Measurements from ENCODE around the gene PLA2G2E.

The PLA2G2E gene

DNA sequence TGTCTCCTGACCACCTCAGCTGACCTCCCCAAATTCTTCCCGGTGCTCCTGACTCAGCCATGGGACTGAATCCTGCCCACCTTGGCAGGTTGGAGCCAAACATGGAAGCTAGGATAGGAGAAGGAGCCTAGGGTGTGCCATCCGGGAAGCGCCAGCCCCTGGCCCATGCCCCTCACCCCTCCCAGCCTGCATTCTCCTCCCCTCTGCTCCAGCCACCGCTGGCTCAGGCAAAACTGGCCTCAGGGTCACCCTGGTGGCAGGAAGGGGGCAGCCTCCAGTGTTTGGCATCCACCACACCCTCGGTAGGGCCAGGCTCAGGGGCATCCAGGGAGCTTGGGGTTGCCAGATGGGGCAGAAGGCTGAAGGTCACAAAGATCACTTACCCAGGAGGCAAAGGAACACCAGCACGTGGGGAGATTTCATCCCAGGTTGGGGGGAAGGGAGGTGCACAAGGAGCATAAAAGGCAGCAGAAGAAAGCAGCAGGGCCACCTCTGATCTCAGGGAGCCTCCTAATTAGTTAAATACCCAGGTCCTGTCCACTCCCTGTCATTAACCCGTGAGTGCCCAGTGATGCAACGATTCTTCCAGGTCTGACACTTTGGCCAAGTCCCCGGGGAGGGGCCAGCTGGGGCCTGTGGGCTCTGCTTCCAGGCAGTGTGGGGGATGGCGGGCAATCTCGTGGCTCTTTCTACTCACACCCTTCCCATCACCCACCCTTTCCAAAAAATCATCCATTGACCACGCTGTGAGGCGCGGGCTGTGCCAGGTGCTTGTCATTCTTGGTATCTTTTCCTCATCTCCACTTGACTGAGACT lies at the start of gene PLA2G2E:
PLA2G2E (minus strand) TSS at position 481 of the 816 bp plus-strand sequence; CDS start at position 423, 58 bp downstream.
- in situ Hi-C loops (cut with HindIII; ENCODE audit: low pct_unique_long_range_greater_than_20kb, low sequenced_read_pairs) = no loop called here
- no peak for TF ChIP-seq JUND (IDR thresholded peaks at IDR 0.05; ENCODE audit: low read depth)
- no peak for DNase-seq (ENCODE audit: low read depth in 1 of 2, low spot score in 1 of 2)

- in situ Hi-C loops (cut with HindIII; ENCODE audit: low pct_unique_long_range_greater_than_20kb, low sequenced_read_pairs) = no loop called here
- no peak for TF ChIP-seq JUND (IDR thresholded peaks at IDR 0.05; ENCODE audit: low read depth)
- no peak for DNase-seq (ENCODE audit: low read depth in 1 of 2, low spot score in 1 of 2)
Observed at GRCh38 chr1:19971664-19972063, 48.2 kb upstream of the PLA2G2E start.

- no peak for TF ChIP-seq JUND (IDR thresholded peaks at IDR 0.05; ENCODE audit: low read depth)
- in situ Hi-C loops (cut with HindIII; ENCODE audit: low pct_unique_long_range_greater_than_20kb, low sequenced_read_pairs) = no loop called here
- DNase-seq (ENCODE audit: low read depth in 1 of 2, low spot score in 1 of 2) = no peak
Observed at GRCh38 chr1:19969898-19970660, 46.7 kb upstream of the PLA2G2E start.

- TF ChIP-seq JUND (IDR thresholded peaks at IDR 0.05; ENCODE audit: low read depth) = no peak
- no peak for DNase-seq (ENCODE audit: low read depth in 1 of 2, low spot score in 1 of 2)
- in situ Hi-C loops (cut with HindIII; ENCODE audit: low pct_unique_long_range_greater_than_20kb, low sequenced_read_pairs) = no loop called here
Observed at GRCh38 chr1:19967808-19968207, 44.4 kb upstream of the PLA2G2E start.

DNA sequence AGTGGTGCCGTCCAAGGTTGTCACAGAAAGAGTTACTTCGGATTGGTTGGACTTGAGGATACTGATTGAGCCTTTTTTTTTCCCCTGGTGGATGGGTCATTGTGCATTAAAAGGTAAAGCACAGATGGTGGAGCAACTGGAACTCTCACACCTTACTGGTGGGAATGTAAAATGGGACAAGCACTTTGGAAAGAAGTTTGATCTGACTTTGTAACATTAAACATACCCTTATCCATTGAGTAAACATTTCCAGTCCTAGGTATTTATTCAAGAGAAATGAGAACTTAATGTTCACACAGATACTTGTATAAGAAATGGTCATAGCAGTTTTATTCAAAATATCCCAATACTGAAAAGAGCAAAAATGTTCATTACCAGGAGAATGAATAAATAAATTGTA lies 41.1 kb upstream of the PLA2G2E start:
- in situ Hi-C loops (cut with HindIII; ENCODE audit: low pct_unique_long_range_greater_than_20kb, low sequenced_read_pairs) = no loop called here
- no peak for DNase-seq (ENCODE audit: low read depth in 1 of 2, low spot score in 1 of 2)
- no peak for TF ChIP-seq JUND (IDR thresholded peaks at IDR 0.05; ENCODE audit: low read depth)

DNA sequence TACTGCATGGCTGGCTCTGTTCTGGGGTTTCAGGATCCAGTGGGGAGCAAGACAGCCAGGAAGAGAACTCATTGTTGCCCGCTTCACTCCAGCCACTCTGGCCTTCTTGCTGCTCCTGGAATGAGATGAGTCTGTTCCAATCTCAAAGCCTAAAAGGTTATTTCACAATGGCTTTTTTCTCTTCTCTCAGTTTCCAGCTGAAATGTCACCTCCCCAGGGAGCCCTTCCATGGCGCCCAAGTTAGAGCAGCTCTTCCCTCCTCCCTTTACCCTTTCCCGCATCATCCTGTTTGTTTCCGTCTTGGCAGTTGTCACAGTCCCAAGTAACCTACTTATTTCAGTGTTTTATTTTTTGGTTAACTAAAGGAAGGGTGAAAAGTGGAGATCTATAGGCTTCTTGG lies 40.2 kb upstream of the PLA2G2E start:
- TF ChIP-seq JUND (IDR thresholded peaks at IDR 0.05; ENCODE audit: low read depth) = no peak
- in situ Hi-C loops (cut with HindIII; ENCODE audit: low pct_unique_long_range_greater_than_20kb, low sequenced_read_pairs) = no loop called here
- no peak for DNase-seq (ENCODE audit: low read depth in 1 of 2, low spot score in 1 of 2)

- no peak for DNase-seq (ENCODE audit: low read depth in 1 of 2, low spot score in 1 of 2)
- in situ Hi-C loops (cut with HindIII; ENCODE audit: low pct_unique_long_range_greater_than_20kb, low sequenced_read_pairs) = no loop called here
- TF ChIP-seq JUND (IDR thresholded peaks at IDR 0.05; ENCODE audit: low read depth) = no peak
Observed at GRCh38 chr1:19960591-19960990, 37.2 kb upstream of the PLA2G2E start.

GRCh38 chr1:19957779-19958178 lies 34.4 kb upstream of the PLA2G2E start:
- in situ Hi-C loops (cut with HindIII; ENCODE audit: low pct_unique_long_range_greater_than_20kb, low sequenced_read_pairs) = no loop called here
- no peak for TF ChIP-seq JUND (IDR thresholded peaks at IDR 0.05; ENCODE audit: low read depth)
- DNase-seq (ENCODE audit: low read depth in 1 of 2, low spot score in 1 of 2) = no peak

GRCh38 chr1:19955534-19956170 lies 32.2 kb upstream of the PLA2G2E start:
- no peak for TF ChIP-seq JUND (IDR thresholded peaks at IDR 0.05; ENCODE audit: low read depth)
- DNase-seq (ENCODE audit: low read depth in 1 of 2, low spot score in 1 of 2) = no peak
- in situ Hi-C loops (cut with HindIII; ENCODE audit: low pct_unique_long_range_greater_than_20kb, low sequenced_read_pairs) = no loop called here

DNA sequence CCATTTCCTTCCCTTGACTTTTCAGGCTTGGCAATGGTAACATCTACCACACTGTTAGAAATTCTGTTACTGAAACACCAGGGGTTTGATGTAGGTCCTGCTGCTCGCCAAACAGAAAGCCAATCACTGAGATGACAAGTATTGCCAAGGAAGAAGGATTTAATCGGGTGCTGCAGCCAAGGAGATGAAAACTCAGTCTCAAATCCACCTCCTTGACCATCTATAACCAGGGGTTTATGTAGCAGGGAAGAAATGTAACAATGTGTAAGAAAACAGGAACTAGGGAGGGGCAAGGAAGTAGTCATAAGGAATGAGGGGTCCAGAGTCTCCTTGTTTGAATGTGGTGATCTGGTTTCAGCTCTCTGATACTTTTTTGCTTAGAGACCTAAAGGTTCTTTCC lies 30.6 kb upstream of the PLA2G2E start:
- TF ChIP-seq JUND (IDR thresholded peaks at IDR 0.05; ENCODE audit: low read depth) = no peak
- in situ Hi-C loops (cut with HindIII; ENCODE audit: low pct_unique_long_range_greater_than_20kb, low sequenced_read_pairs) = no loop called here
- no peak for DNase-seq (ENCODE audit: low read depth in 1 of 2, low spot score in 1 of 2)

DNA sequence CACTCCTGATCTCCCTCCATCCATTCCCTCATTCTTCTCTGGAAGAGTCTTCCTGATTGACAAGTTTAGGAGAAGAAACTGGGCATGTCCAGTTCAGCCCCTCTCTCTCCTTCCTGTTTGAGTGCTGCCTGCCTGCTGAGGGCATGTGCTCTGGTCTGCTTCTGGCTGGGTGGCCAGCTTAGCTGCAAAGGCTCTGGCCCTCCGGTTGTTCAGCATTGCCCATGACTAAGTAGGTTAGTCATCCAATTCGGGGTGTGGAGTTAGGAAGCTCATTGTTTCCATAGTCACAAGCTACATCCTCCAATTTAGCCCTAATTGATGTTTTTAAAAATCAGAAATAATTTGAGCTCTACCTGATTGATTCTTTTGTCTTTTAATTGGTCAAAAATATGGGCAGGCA lies 25.6 kb upstream of the PLA2G2E start:
- in situ Hi-C loops (cut with HindIII; ENCODE audit: low pct_unique_long_range_greater_than_20kb, low sequenced_read_pairs) = no loop called here
- no peak for DNase-seq (ENCODE audit: low read depth in 1 of 2, low spot score in 1 of 2)
- no peak for TF ChIP-seq JUND (IDR thresholded peaks at IDR 0.05; ENCODE audit: low read depth)

- TF ChIP-seq JUND (IDR thresholded peaks at IDR 0.05; ENCODE audit: low read depth) = no peak
- in situ Hi-C loops (cut with HindIII; ENCODE audit: low pct_unique_long_range_greater_than_20kb, low sequenced_read_pairs) = no loop called here
- no peak for DNase-seq (ENCODE audit: low read depth in 1 of 2, low spot score in 1 of 2)
Observed at GRCh38 chr1:19946971-19947370, 23.6 kb upstream of the PLA2G2E start.

DNA sequence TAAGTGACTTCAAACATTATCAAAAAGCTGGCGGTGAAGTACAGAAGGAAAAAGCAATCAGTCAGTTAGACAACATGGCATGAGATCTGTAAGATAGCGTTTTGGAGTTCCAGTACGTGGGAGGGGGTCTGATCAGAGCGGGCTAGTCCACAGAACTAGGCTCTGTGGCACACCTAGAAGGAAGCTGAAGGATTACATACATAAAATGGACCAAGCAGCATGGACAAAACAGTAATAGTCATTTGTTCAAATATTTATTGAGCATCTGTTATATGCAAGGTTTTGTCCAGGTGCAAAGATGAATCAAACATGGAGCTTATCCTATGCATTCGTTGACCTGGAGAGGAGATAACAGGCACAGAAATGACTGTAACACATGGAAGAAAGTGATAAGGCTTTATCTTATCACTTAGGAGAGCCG lies 22.9 kb upstream of the PLA2G2E start:
- TF ChIP-seq JUND (IDR thresholded peaks at IDR 0.05; ENCODE audit: low read depth) = no peak
- in situ Hi-C loops (cut with HindIII; ENCODE audit: low pct_unique_long_range_greater_than_20kb, low sequenced_read_pairs) = no loop called here
- DNase-seq (ENCODE audit: low read depth in 1 of 2, low spot score in 1 of 2) = no peak

Measured in T47D (cell line).